CD4-positive, alpha-beta T cell treated with Interleukin-10 for 1 hour (primary cell): ENCODE data around the gene RAC2.

Experiments used
- DNase-seq: peaks from one replicate; pipeline ENCODE4 v3.0.0-alpha.2; 2020

RAC2 gene

GRCh38 chr22:37218399-37218770, 25.7 kb downstream of the RAC2 start:
- no peak for DNase-seq

- DNase-seq, result no peak
These were observed 28.2 kb downstream of the RAC2 start for GRCh38 chr22:37215890-37216289.

GRCh38 chr22:37214731-37215030, 29.4 kb downstream of the RAC2 start:
- DNase-seq, result no peak

- no peak for DNase-seq
These were observed 29.9 kb downstream of the RAC2 start for GRCh38 chr22:37213941-37214730.

GRCh38 chr22:37213218-37213855, 30.7 kb downstream of the RAC2 start:
- no peak for DNase-seq

- no peak for DNase-seq
These were observed 31.7 kb downstream of the RAC2 start, which contains the start of gene SSTR3 for GRCh38 chr22:37212174-37212906. Gene SSTR3, minus strand, starts transcription at chr22:37212477. Its CDS starts 4,674 bp downstream, at chr22:37207803.

- no peak for DNase-seq
These were observed 32.2 kb downstream of the RAC2 start for GRCh38 chr22:37211866-37212173.

- DNase-seq, result no peak
These were observed 32.8 kb downstream of the RAC2 start for GRCh38 chr22:37211075-37211865.

GRCh38 chr22:37210041-37210803, 33.8 kb downstream of the RAC2 start:
- DNase-seq, result no peak

- no peak for DNase-seq
These were observed 34.8 kb downstream of the RAC2 start for GRCh38 chr22:37209140-37209845.

- no peak for DNase-seq
These were observed 35.5 kb downstream of the RAC2 start for GRCh38 chr22:37208401-37209139.

- no peak for DNase-seq
These were observed 36.1 kb downstream of the RAC2 start for GRCh38 chr22:37207981-37208380.

GRCh38 chr22:37206841-37207821, 36.9 kb downstream of the RAC2 start:
- DNase-seq, result no peak

GRCh38 chr22:37206118-37206840, 37.8 kb downstream of the RAC2 start:
- no peak for DNase-seq

GRCh38 chr22:37205046-37205445, 39.0 kb downstream of the RAC2 start:
- no peak for DNase-seq

- DNase-seq, result no peak
These were observed 39.9 kb downstream of the RAC2 start for GRCh38 chr22:37204045-37204655.

GRCh38 chr22:37203354-37204044, 40.6 kb downstream of the RAC2 start:
- DNase-seq, result no peak

GRCh38 chr22:37202716-37203115, 41.4 kb downstream of the RAC2 start:
- DNase-seq, result no peak
